WTC11 (cell line): ENCODE results near the gene SUSD4. TPM values are rescaled to one million over a fixed set of nuclear protein-coding genes. Genes with fewer than 3 reads are reported as not detected.

Source experiments
- ATAC-seq: fragments of 200-7000 bp; cut with Tn5 transposase; 2 replicates; pipeline ENCODE4 v1.10.0; 2021; ENCODE audit warnings: mild to moderate bottlenecking, moderate library complexity
- CTCF ChIA-PET: fragments of 300-600 bp; sonication (Branson Sonifier 250); formaldehyde crosslinking; loops from one replicate; lab custom pipeline; 2021; ENCODE audit warnings: antibody characterized with exemption; lab: Charles Lee
- POLR2A ChIA-PET: fragments of 350-600 bp; sonication (Branson Sonifier 250); formaldehyde crosslinking; loops from one replicate; lab custom pipeline; 2021; ENCODE audit warnings: antibody characterized with exemption; lab: Charles Lee
- DNase-seq: peaks from one replicate; pipeline ENCODE4 v3.0.0; 2021; ENCODE audit warnings: low spot score
- H3K27ac Mint-ChIP-seq: 2 replicates; pipeline ENCODE4 v1.8.0; 2021; ENCODE audit warnings: mixed read lengths
- H3K27me3 Mint-ChIP-seq: 2 replicates; pipeline ENCODE4 v1.8.0; 2021; ENCODE audit warnings: low read depth, mild to moderate bottlenecking, moderate library complexity, mixed read lengths
- H3K36me3 Mint-ChIP-seq: 2 replicates; pipeline ENCODE4 v1.8.0; 2021; ENCODE audit warnings: mixed read lengths
- H3K4me1 Mint-ChIP-seq: 2 replicates; pipeline ENCODE4 v1.8.0; 2022; ENCODE audit warnings: mixed read lengths
- H3K4me3 Mint-ChIP-seq: 2 replicates; pipeline ENCODE4 v1.8.0; 2021; ENCODE audit warnings: mild to moderate bottlenecking, moderate library complexity, mixed read lengths
- H3K9me3 Mint-ChIP-seq: 2 replicates; pipeline ENCODE4 v1.8.0; 2021; ENCODE audit warnings: mixed read lengths
- ATF1 ChIP-seq: sonication (generic); formaldehyde crosslinking; IDR thresholded peaks from 2 replicates; pipeline ENCODE4 v1.8.1; 2023; ENCODE audit warnings: mild to moderate bottlenecking, moderate library complexity, missing genetic modification reagents
- FOXP1 ChIP-seq: sonication (generic); formaldehyde crosslinking; IDR thresholded peaks from 2 replicates; pipeline ENCODE4 v1.8.0; 2022; ENCODE audit warnings: missing genetic modification reagents, mild to moderate bottlenecking, moderate library complexity, borderline replicate concordance
- HMGA2 ChIP-seq: fragments of 250-450 bp; sonication (Bioruptor Pico); IDR thresholded peaks from 2 replicates; pipeline ENCODE4 v1.4.0; 2021; ENCODE audit warnings: mild to moderate bottlenecking, moderate library complexity
- RORB ChIP-seq: fragments of 250-450 bp; sonication (Bioruptor Pico); IDR thresholded peaks from 2 replicates; pipeline ENCODE4 v1.9.0; 2021; ENCODE audit warnings: mild to moderate bottlenecking
- ZNF121 ChIP-seq: sonication (generic); formaldehyde crosslinking; IDR thresholded peaks from 2 replicates; pipeline ENCODE4 v1.8.0; 2023; ENCODE audit warnings: missing genetic modification reagents
- total RNA-seq: library from RNA; stranded (reverse); gene quantifications from 3 replicates; pipeline ENCODE4 v1.2.3, GENCODE V29; 2021
- TF ChIP-seq, protein P1 (sequence below): sonication (generic); formaldehyde crosslinking; IDR thresholded peaks from 2 replicates; pipeline ENCODE4 v1.8.1; 2022; ENCODE audit warnings: low read depth, mild to moderate bottlenecking, moderate library complexity, missing genetic modification reagents, borderline replicate concordance
- TF ChIP-seq, protein P2 (sequence below): sonication (generic); formaldehyde crosslinking; IDR thresholded peaks from 2 replicates; pipeline ENCODE4 v1.8.1; 2023; ENCODE audit warnings: mild to moderate bottlenecking, missing genetic modification reagents, borderline replicate concordance
- TF ChIP-seq, protein P3 (sequence below): fragments of 250-450 bp; sonication (Bioruptor Pico); IDR thresholded peaks from 2 replicates; pipeline ENCODE4 v1.9.0; 2021; ENCODE audit warnings: moderate library complexity, mild to moderate bottlenecking, inconsistent platforms, borderline replicate concordance
- TF ChIP-seq, protein P4 (sequence below): sonication (generic); formaldehyde crosslinking; IDR thresholded peaks from 2 replicates; pipeline ENCODE4 v1.8.0; 2022; ENCODE audit warnings: mild to moderate bottlenecking, missing genetic modification reagents
- TF ChIP-seq, protein P5 (sequence below): sonication (generic); formaldehyde crosslinking; IDR thresholded peaks from 2 replicates; pipeline ENCODE4 v1.8.1; 2023; ENCODE audit warnings: mild to moderate bottlenecking, missing genetic modification reagents, moderate library complexity
- TF ChIP-seq, protein P6 (sequence below): sonication (generic); formaldehyde crosslinking; IDR thresholded peaks from 2 replicates; pipeline ENCODE4 v1.8.1; 2023; ENCODE audit warnings: mild to moderate bottlenecking, moderate library complexity, missing genetic modification reagents

The SUSD4 gene
- total RNA-seq, 1 experiment from 2014 or later = 1.8 TPM

DNA sequence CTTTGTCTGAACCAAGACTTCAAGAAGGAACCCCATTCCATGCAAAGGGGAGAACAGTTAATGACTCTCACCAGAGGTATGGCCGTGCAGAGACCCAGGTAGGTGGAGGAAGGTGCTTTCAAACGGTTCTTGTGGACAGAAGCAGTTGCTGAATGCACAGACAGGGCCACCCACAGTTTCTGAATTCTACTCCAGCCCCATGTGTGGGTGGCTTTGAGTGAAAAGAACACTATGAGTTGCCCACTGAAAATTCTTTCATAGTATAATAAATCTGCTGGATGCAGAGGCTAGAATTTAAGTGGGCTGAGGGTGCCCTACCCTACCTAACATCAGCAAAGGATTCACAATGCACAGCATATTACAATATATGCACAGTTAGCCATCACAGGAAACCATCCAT lies 22.0 kb upstream of the SUSD4 start (continued):
- TF ChIP-seq, protein P1, sequence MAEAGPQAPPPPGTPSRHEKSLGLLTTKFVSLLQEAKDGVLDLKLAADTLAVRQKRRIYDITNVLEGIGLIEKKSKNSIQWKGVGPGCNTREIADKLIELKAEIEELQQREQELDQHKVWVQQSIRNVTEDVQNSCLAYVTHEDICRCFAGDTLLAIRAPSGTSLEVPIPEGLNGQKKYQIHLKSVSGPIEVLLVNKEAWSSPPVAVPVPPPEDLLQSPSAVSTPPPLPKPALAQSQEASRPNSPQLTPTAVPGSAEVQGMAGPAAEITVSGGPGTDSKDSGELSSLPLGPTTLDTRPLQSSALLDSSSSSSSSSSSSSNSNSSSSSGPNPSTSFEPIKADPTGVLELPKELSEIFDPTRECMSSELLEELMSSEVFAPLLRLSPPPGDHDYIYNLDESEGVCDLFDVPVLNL (CRISPR knock-in tag) = no peak
- TF ChIP-seq, protein P2, sequence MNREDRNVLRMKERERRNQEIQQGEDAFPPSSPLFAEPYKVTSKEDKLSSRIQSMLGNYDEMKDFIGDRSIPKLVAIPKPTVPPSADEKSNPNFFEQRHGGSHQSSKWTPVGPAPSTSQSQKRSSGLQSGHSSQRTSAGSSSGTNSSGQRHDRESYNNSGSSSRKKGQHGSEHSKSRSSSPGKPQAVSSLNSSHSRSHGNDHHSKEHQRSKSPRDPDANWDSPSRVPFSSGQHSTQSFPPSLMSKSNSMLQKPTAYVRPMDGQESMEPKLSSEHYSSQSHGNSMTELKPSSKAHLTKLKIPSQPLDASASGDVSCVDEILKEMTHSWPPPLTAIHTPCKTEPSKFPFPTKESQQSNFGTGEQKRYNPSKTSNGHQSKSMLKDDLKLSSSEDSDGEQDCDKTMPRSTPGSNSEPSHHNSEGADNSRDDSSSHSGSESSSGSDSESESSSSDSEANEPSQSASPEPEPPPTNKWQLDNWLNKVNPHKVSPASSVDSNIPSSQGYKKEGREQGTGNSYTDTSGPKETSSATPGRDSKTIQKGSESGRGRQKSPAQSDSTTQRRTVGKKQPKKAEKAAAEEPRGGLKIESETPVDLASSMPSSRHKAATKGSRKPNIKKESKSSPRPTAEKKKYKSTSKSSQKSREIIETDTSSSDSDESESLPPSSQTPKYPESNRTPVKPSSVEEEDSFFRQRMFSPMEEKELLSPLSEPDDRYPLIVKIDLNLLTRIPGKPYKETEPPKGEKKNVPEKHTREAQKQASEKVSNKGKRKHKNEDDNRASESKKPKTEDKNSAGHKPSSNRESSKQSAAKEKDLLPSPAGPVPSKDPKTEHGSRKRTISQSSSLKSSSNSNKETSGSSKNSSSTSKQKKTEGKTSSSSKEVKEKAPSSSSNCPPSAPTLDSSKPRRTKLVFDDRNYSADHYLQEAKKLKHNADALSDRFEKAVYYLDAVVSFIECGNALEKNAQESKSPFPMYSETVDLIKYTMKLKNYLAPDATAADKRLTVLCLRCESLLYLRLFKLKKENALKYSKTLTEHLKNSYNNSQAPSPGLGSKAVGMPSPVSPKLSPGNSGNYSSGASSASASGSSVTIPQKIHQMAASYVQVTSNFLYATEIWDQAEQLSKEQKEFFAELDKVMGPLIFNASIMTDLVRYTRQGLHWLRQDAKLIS = no peak
- TF ChIP-seq, protein P3, sequence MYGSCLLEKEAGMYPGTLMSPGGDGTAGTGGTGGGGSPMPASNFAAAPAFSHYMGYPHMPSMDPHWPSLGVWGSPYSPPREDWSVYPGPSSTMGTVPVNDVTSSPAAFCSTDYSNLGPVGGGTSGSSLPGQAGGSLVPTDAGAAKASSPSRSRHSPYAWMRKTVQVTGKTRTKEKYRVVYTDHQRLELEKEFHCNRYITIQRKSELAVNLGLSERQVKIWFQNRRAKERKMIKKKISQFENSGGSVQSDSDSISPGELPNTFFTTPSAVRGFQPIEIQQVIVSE (CRISPR knock-in tag) = no peak
- TF ChIP-seq, protein P4, sequence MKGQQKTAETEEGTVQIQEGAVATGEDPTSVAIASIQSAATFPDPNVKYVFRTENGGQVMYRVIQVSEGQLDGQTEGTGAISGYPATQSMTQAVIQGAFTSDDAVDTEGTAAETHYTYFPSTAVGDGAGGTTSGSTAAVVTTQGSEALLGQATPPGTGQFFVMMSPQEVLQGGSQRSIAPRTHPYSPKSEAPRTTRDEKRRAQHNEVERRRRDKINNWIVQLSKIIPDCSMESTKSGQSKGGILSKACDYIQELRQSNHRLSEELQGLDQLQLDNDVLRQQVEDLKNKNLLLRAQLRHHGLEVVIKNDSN = no peak

DNA sequence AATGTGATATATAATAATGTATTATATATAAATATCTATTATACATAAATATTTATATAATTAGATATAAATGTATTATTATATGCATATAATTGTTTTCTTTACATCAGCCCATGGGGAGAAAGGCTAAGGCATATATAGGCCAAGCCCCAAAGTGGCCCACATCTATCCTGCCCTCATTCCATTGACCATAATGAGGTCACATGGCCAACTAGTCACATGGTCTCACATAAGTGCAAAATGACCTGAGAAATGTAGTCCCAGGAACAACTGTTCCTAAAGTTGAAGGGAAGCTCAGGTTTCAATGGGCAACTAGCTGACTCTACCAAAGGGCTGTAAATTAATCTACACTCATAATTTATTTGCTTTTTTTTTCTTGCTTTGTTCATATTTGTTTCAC lies 14.8 kb upstream of the SUSD4 start:
- TF ChIP-seq RORB (no peak), ZNF121 (CRISPR knock-in tag) (no peak), HMGA2 (CRISPR knock-in tag) (0 out of 2 replicates have a peak, but pooled peaks have one; percentile 61)
- TF ChIP-seq, protein P4 = peak; percentile 79
- TF ChIP-seq, protein P5, sequence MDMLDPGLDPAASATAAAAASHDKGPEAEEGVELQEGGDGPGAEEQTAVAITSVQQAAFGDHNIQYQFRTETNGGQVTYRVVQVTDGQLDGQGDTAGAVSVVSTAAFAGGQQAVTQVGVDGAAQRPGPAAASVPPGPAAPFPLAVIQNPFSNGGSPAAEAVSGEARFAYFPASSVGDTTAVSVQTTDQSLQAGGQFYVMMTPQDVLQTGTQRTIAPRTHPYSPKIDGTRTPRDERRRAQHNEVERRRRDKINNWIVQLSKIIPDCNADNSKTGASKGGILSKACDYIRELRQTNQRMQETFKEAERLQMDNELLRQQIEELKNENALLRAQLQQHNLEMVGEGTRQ (CRISPR knock-in tag) = peak; percentile 82
- Mint-ChIP-seq H3K27me3 (peaks cover 8% of the 10 kb centered on the region), H3K4me3 (no peak overlapping the region), H3K27ac (no peak overlapping the region), H3K4me1 (no peaks in the 10 kb centered on the region), H3K9me3 (peaks cover 15% of the 10 kb centered on the region), H3K36me3 (peaks cover 1% of the 10 kb centered on the region; the same call in 1 of the 2 replicates)
- DNase-seq = no peak
- no peak for ATAC-seq
- POLR2A ChIA-PET = no interaction called here
- CTCF ChIA-PET = no interaction called here

DNA sequence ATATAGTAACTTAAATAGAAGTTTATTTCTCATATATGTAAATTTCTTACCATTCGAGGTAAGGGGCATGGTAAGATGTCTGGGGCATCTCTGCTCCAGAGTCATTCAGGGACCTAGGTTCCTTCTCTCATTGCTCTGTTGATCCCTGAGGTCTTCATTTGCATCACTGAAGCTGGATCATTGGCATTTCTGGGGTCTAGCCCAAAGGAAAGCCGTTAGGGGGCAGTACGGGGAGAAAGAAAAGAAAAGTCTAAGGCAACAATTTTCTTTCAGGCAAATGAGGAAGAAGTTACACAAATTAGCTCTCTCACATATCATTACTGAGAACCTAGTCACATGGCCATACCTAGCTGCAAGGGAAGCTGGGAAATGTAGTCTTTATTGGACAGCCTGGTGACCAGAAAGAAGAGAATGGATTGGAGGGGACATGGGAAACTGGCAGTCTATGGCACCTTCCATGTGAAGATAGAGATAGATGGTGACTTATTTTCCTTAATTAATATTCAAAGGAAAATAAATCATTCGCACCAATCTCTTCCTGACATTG lies 10.2 kb upstream of the SUSD4 start:
- TF ChIP-seq, protein P6, sequence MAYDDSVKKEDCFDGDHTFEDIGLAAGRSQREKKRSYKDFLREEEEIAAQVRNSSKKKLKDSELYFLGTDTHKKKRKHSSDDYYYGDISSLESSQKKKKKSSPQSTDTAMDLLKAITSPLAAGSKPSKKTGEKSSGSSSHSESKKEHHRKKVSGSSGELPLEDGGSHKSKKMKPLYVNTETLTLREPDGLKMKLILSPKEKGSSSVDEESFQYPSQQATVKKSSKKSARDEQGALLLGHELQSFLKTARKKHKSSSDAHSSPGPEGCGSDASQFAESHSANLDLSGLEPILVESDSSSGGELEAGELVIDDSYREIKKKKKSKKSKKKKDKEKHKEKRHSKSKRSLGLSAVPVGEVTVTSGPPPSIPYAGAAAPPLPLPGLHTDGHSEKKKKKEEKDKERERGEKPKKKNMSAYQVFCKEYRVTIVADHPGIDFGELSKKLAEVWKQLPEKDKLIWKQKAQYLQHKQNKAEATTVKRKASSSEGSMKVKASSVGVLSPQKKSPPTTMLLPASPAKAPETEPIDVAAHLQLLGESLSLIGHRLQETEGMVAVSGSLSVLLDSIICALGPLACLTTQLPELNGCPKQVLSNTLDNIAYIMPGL (CRISPR knock-in tag) = no peak
- no peak for TF ChIP-seq ATF1 (CRISPR knock-in tag)
- no peak for TF ChIP-seq FOXP1
- TF ChIP-seq, protein P5 (CRISPR knock-in tag) = peak; percentile 86
- TF ChIP-seq, protein P4 = peak; percentile 89
- ChIA-PET POLR2A (no interaction called here), CTCF (interaction anchor here (1.1 to 1.3 kb wide), 5 partner anchors 10 to 310 kb away, joined by 3 to 23 read pairs (median 6); partner anchors contain the start of gene SUSD4)
- Mint-ChIP-seq H3K36me3 (peaks cover 3% of the 10 kb centered on the region; the same call in 1 of the 2 replicates), H3K9me3 (peaks cover 25% of the 10 kb centered on the region), H3K4me3 (no peak overlapping the region), H3K4me1 (no peaks in the 10 kb centered on the region), H3K27me3 (peaks cover 37% of the 10 kb centered on the region), H3K27ac (no peak overlapping the region)
- peak; percentile 88 for ATAC-seq
- no peak for DNase-seq
